Measurements from ENCODE around the gene NCKIPSD.
A peak's percentile ranks its signal among the peaks of the same experiment; 100 is the strongest.

The NCKIPSD gene

GRCh38 chr3:48678056-48678455, 7.7 kb downstream of the NCKIPSD start:
- no peak for DNase-seq

- no peak for DNase-seq
Observed at GRCh38 chr3:48674505-48674904, 11.2 kb downstream of the NCKIPSD start.

DNA sequence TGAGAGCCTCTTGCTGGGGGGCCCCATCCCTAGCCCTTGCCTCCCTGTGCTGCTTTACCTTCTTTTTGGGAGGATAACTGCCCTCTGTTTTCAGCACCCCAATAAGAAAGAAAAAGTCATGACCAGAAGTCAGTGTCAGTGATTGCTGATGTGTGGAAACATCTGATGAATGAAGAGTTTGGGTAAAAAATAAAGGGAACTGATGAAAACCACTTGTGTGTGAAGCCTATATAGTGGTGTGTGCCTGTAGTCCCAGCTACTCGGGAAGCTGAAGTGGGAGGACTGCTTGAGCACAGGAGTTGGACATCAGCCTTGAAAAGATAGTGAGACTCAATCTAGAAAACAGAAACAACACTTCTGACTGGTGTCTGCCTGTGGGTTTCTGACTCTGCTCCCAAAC, 13.2 kb downstream of the NCKIPSD start:
- no peak for DNase-seq

GRCh38 chr3:48664929-48665328, 20.8 kb downstream of the NCKIPSD start:
- no peak for DNase-seq

GRCh38 chr3:48664313-48664644, 21.4 kb downstream of the NCKIPSD start:
- no peak for DNase-seq

DNA sequence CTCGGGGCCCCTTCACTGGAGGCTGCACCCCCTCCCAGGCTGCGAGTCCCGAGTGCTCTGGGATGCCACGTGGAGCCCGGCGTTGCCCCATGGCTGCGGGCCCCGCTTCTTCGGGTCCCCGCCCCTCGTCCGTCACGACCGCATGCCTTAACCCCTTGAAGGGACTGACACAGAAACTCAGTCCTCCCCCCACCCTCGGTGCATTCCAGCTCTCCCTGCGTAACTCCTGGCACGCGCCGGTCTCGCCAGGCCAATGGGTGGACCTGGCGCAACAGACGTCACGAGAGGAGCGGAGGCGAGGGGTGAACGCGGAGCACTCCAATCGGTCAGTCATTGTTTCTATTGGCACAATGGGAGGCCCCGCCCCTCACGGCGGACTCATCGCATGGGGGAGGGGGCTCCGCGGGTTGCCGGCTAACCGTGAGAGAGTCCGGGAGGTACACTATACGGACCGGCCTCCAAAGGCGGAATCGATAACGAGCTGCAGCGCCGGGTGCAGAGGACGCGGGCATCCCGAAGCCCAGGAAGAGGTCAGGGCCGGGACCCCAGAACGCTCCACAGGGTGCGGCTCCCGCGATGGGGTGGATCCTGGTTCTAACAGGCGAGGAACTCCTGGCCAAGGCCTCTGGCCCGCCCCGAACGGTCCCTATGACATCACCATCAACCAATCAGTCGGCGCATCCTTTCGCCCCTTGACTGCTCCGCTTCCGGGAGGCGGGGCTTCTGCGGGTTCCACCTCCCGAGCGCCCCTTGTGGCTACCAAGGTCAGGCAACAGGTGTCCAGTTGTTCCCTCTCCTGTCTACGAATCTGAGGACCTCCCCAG, 22.0 kb downstream of the NCKIPSD start:
- peak; percentile 78 to 83 for DNase-seq

- DNase-seq, result peak; percentile 27 to 47
Observed at GRCh38 chr3:48662753-48663488, 22.8 kb downstream of the NCKIPSD start, which contains the start of gene CELSR3. TSS of gene CELSR3 (minus strand) at chr3:48662886. CDS start at chr3:48662634, 252 bp downstream.

GRCh38 chr3:48662145-48662752, 23.5 kb downstream of the NCKIPSD start:
- no peak for DNase-seq

- DNase-seq, result peak; percentile 66 to 72
Observed at GRCh38 chr3:48661501-48662144, 24.1 kb downstream of the NCKIPSD start.

GRCh38 chr3:48660800-48661400, 24.8 kb downstream of the NCKIPSD start:
- DNase-seq, result no peak

DNA sequence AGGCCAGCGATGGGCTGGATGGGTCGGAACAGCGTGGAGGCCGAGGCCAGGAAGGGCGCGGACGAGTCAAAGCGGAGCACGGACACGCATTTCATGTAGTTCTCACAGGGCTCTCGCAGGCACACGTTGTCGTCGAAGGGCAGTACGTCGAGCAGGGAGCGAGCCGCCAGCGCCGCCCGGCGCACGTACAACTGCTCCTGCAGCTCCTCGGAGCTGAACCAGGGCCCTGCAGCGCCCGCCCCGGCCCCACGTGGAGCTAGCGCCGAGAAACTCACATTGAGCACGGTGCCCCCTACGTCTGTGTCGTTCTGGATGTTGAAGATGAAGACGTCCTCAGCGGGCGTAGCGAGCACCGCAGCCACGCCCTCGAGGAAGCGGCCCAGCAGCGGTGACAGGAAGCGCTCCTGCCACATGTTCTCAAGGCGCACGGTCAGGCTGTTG, 28.9 kb downstream of the NCKIPSD start:
- peak; percentile 17 to 32 for DNase-seq

- peak; percentile 84 to 88 for DNase-seq
Observed at GRCh38 chr3:48656061-48656840, 29.5 kb downstream of the NCKIPSD start.

- DNase-seq, result peak; percentile 62 to 76
Observed at GRCh38 chr3:48655606-48656005, 30.1 kb downstream of the NCKIPSD start.

GRCh38 chr3:48655063-48655462, 30.7 kb downstream of the NCKIPSD start:
- no peak for DNase-seq

DNA sequence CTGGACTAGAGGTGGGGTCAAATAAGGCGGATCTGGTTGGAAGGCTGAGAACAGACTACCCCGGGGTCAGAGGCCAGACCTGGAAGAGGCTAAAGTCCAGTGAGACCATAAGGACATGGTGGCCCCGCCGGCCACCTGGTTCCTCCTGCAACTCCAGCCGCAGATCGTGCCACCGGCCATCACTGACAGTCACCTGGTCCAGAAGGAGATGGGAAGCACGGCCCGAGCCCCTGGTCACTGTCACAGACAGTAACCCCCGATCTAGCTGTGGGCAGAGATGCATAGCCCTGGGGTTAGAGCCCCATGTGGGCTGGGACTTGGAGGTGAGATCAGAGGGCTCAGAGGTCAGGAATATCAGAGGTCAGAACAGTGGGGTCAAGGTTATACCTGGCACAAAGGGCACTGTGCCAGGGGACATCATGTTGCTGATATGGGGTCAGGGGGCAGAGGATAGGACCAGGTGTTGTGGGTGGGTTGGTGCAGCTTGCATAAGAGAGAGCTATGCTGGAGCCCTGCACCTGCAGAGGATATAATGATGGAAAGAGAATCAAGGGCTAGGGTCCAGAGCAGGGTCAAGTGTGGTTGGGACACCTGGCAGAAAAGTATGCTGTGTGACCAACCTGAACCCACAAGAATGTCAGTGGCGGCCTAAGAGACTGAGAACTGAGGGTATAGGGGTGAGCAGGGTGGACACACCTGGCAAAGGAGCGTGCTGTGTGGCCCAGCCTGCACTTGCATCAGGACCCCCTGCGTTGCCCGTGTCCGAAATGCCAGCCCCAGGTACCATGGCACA, 32.6 kb downstream of the NCKIPSD start:
- no peak for DNase-seq

DNA sequence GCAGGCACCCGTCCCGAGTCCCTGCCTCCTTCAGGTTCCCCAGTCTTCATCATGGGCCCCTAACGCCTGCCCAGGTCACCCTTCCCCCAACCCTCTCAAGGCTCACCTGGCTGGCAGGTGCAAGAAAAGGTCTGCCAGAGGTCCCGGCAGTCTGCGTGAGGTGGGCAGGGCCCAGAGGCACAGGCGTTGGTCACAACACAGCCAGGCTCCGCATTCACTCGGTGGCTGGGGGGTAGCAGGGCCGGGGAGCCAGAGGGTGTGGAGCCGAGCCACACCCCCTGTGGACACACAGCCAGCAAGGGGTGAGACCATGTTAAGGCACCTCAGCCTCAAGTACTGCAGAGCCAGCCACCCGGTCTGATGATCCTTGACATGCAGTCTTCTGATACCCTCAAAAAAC, 33.9 kb downstream of the NCKIPSD start:
- no peak for DNase-seq

GRCh38 chr3:48650723-48651122, 35.0 kb downstream of the NCKIPSD start:
- no peak for DNase-seq

DNA sequence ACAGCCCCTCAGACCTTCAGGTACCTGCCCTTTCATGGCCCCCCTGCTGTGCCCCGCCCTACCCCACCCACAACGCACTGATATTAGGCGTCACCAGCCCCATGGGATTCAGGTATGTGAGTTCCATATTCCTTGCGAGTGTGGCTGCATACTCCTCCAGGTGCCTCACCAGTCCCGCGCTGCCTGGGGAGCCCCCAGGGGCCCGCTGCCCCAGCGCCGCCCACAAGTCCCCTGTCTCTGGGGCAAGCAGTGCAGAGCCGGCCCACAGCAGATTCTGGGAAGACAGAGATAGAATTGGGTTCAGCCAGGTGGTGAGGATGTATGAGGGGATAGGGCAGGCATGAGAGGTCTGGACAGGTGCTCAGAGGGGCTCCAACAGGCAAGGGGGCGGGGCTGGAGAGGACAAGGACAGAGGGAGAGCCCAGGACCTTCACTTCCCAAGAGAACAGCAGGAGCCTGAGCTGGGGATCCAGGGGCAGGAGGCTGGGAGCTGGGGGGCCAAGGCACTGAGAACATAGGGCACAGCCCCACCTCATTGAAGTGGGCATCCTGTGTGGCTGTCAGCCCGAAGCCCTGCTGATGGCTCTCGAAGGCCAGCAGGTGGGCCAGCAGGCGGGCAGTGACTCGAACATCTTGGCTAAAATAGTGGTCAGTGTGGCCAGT, 37.4 kb downstream of the NCKIPSD start:
- no peak for DNase-seq

GRCh38 chr3:48647714-48648113, 38.0 kb downstream of the NCKIPSD start:
- no peak for DNase-seq

Data from activated CD4-positive, alpha-beta T cell treated with anti-CD3 and anti-CD28 coated beads for 4 hours (primary cell).